PC-9 (cell line): Measurements from ENCODE around the gene GJB4. TPM values are rescaled to one million over a fixed set of nuclear protein-coding genes. Genes with fewer than 3 reads are reported as not detected.
"Not testable (repeated sequence)": the region's sequence is repeated elsewhere in the genome, so short reads cannot be mapped to it uniquely, and the experiment has no call there.

Experiments used
- BruUV-seq: library from RNA; stranded (reverse); fragments of 400-500 nt; replicated peaks from 2 replicates; lab custom pipeline; 2021; lab: Mats Ljungman, UMichigan
- CTCF ChIA-PET: fragments of 300-600 bp; sonication (Branson Sonifier 250); formaldehyde crosslinking; loops from one replicate; lab custom pipeline; 2022; ENCODE audit warnings: antibody characterized with exemption; lab: Charles Lee
- POLR2A ChIA-PET: fragments of 300-600 bp; sonication (Branson Sonifier 250); formaldehyde crosslinking; loops from one replicate; lab custom pipeline; 2022; ENCODE audit warnings: antibody characterized with exemption; ENCODE audit not compliant: unreplicated experiment; lab: Charles Lee
- DNase-seq, 2 experiments: peaks; one replicate each; pipeline versions ENCODE4 v3.0.0 to v3.0.0-alpha.2; 2015 to 2022; ENCODE audit warnings: mixed read lengths in 1 of 2
- H2AFZ ChIP-seq: fragments of 200-600 bp; sonication (generic); 2 replicates; pipeline ENCODE4 v1.8.1; 2017; ENCODE audit warnings: antibody characterized with exemption
- H3F3A ChIP-seq: fragments of 200-600 bp; sonication (generic); 2 replicates; pipeline ENCODE4 v1.8.1; 2017; ENCODE audit warnings: antibody characterized with exemption, mild to moderate bottlenecking, low read depth; ENCODE audit not compliant: insufficient read depth
- H3K27ac ChIP-seq: fragments of 200-600 bp; sonication (generic); 2 replicates; pipeline ENCODE4 v1.6.1; 2016; ENCODE audit warnings: mixed run types
- H3K27me3 ChIP-seq: fragments of 200-600 bp; sonication (generic); 2 replicates; pipeline ENCODE4 v1.6.1; 2016; ENCODE audit warnings: low read depth, mixed run types; ENCODE audit not compliant: insufficient read depth
- H3K36me3 ChIP-seq: fragments of 200-600 bp; sonication (generic); 2 replicates; pipeline ENCODE4 v1.6.1; 2016; ENCODE audit warnings: low read depth, mixed run types
- H3K4me1 ChIP-seq: fragments of 200-600 bp; sonication (generic); replicated peaks from 2 replicates; pipeline ENCODE4 v1.6.1; 2016; ENCODE audit warnings: mixed run types; ENCODE audit not compliant: insufficient read depth
- H3K4me2 ChIP-seq: fragments of 200-600 bp; sonication (generic); 2 replicates; pipeline ENCODE4 v1.6.1; 2017; ENCODE audit warnings: mixed run types
- H3K4me3 ChIP-seq: fragments of 200-600 bp; sonication (generic); 2 replicates; pipeline ENCODE4 v1.6.1; 2016; ENCODE audit warnings: mixed run types
- H3K79me2 ChIP-seq: fragments of 200-600 bp; sonication (generic); 2 replicates; pipeline ENCODE4 v1.6.1; 2017; ENCODE audit warnings: low read depth, mixed run types
- H3K9me2 ChIP-seq: fragments of 200-600 bp; sonication (generic); 2 replicates; pipeline ENCODE4 v1.8.1; 2017; ENCODE audit warnings: mild to moderate bottlenecking; ENCODE audit not compliant: insufficient read depth
- H3K9me3 ChIP-seq: fragments of 200-600 bp; sonication (generic); 2 replicates; pipeline ENCODE4 v1.8.1; 2016; ENCODE audit warnings: low read depth; ENCODE audit not compliant: insufficient read depth
- H4K20me1 ChIP-seq: fragments of 200-600 bp; sonication (generic); 2 replicates; pipeline ENCODE4 v1.8.1; 2017; ENCODE audit not compliant: insufficient read depth
- EZH2 ChIP-seq: fragments of 200-600 bp; sonication (generic); IDR thresholded peaks from 2 replicates; pipeline ENCODE4 v1.8.0; 2017; ENCODE audit warnings: antibody characterized with exemption, low read depth
- intact Hi-C: fragments of 100-400 bp; cut with micrococcal nuclease; formaldehyde crosslinking; loops from one replicate; pipeline ENCODE4 v1.10.0; 2022; ENCODE audit not compliant: unreplicated experiment
- total RNA-seq: library from RNA; stranded (reverse); gene quantifications from 2 replicates; pipeline ENCODE4 v1.2.3, GENCODE V29; 2021
- TF ChIP-seq, protein P1 (sequence below): fragments of 200-600 bp; sonication (generic); conservative IDR thresholded peaks from 2 replicates; pipeline ENCODE4 v1.6.1; 2017; ENCODE audit warnings: mixed run types, antibody characterized with exemption, mild to moderate bottlenecking, moderate library complexity

Gene GJB4
- total RNA-seq, 1 experiment from 2014 or later = 5.8 TPM

DNA sequence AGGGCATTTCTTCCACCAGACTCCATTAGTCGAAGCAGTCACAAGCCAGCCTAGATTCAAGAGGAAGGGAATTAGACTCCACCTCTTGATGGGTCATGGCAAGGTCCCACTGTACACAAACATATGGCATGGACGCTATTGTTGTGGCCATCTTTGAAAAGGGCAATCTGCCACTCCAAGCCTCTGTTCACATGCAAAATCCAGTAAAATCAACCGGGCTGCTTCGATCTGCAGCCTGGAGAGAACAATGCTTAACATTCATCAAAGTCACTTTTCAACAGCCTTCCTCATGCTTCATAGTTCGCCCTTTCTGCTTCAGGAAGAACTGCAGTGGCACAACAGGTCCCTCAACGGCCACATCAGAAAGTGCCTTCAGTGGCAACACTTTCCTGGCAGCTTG, 32.7 kb upstream of the GJB4 start:
- peaks cover 59% of the 10 kb centered on the region for H3K27me3 ChIP-seq
- H3K9me2 ChIP-seq = no peaks in the 10 kb centered on the region
- no peaks in the 10 kb centered on the region for H3K36me3 ChIP-seq
- intact Hi-C loops = no loop called here
- H3F3A ChIP-seq = no peaks in the 10 kb centered on the region
- BruUV-seq = no TSS peak
- H2AFZ ChIP-seq = no peak overlapping the region
- DNase-seq = no peak
- no peak overlapping the region for H3K27ac ChIP-seq
- no peaks in the 10 kb centered on the region for H3K9me3 ChIP-seq
- no peak for TF ChIP-seq EZH2
- TF ChIP-seq, protein P1, sequence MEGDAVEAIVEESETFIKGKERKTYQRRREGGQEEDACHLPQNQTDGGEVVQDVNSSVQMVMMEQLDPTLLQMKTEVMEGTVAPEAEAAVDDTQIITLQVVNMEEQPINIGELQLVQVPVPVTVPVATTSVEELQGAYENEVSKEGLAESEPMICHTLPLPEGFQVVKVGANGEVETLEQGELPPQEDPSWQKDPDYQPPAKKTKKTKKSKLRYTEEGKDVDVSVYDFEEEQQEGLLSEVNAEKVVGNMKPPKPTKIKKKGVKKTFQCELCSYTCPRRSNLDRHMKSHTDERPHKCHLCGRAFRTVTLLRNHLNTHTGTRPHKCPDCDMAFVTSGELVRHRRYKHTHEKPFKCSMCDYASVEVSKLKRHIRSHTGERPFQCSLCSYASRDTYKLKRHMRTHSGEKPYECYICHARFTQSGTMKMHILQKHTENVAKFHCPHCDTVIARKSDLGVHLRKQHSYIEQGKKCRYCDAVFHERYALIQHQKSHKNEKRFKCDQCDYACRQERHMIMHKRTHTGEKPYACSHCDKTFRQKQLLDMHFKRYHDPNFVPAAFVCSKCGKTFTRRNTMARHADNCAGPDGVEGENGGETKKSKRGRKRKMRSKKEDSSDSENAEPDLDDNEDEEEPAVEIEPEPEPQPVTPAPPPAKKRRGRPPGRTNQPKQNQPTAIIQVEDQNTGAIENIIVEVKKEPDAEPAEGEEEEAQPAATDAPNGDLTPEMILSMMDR = no peak
- no peak overlapping the region for H3K4me2 ChIP-seq
- ChIA-PET CTCF (no interaction called here), POLR2A (no interaction called here)
- no peaks in the 10 kb centered on the region for H3K79me2 ChIP-seq
- no peak overlapping the region for H3K4me3 ChIP-seq
- no peaks in the 10 kb centered on the region for H4K20me1 ChIP-seq
- no peaks in the 10 kb centered on the region for H3K4me1 ChIP-seq

DNA sequence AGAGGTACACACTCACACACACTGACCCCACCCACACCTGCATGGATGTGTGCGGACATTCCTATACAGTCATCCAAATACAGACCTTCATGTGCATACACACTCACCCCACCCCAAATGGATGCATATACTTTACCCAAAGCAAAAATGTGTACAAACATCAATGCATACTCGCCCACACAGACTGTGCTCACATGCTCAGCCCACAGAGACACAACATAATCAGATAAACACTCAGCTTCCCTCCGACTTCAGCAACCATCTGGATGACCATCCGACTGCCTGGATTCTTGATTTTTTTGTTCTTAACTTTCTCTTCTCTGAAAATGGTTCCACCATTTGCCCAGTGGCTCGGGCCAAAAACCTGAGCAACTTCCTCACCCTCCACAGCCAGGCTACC, 29.1 kb upstream of the GJB4 start:
- intact Hi-C loops = no loop called here
- no peak overlapping the region for H2AFZ ChIP-seq
- TF ChIP-seq, protein P1 = no peak
- no peak for TF ChIP-seq EZH2
- CTCF ChIA-PET = no interaction called here
- no peak for DNase-seq
- no peaks in the 10 kb centered on the region for H3K79me2 ChIP-seq
- H3K9me2 ChIP-seq = no peaks in the 10 kb centered on the region
- no TSS peak for BruUV-seq
- no peak overlapping the region for H3K4me2 ChIP-seq
- H3K9me3 ChIP-seq = no peaks in the 10 kb centered on the region
- peaks cover 65% of the 10 kb centered on the region for H3K27me3 ChIP-seq
- POLR2A ChIA-PET = no interaction called here
- H4K20me1 ChIP-seq = no peaks in the 10 kb centered on the region
- H3K27ac ChIP-seq = no peak overlapping the region
- no peak overlapping the region for H3K4me3 ChIP-seq
- no peaks in the 10 kb centered on the region for H3K4me1 ChIP-seq
- H3K36me3 ChIP-seq = no peaks in the 10 kb centered on the region
- no peaks in the 10 kb centered on the region for H3F3A ChIP-seq

DNA sequence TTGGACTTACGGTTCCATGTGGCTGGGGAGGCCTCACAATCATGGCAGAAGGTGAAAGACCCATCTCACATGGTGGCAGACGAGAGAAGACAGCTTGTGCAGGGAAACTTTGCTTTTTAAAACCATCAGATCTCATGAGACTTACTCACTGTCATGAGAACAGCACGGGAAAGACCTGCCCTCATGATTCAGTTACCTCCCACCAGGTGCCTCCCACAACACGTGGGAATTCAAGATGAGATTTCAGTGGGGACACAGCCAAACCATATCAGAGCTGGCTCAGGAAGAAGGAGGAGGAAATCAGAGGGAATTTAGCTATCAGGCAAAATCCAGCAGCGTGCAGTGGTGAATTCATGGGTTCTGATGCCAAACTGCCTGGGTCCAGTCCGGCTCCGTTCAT, 26.7 kb upstream of the GJB4 start:
- peaks cover 44% of the 10 kb centered on the region for H3K27me3 ChIP-seq
- BruUV-seq, H3K4me2 ChIP-seq, H3K4me1 ChIP-seq, H3K27ac ChIP-seq, H3K36me3 ChIP-seq, H3K9me2 ChIP-seq, POLR2A ChIA-PET, H3K4me3 ChIP-seq, H2AFZ ChIP-seq, H3K79me2 ChIP-seq, H3F3A ChIP-seq, H3K9me3 ChIP-seq, DNase-seq, intact Hi-C loops, H4K20me1 ChIP-seq, CTCF ChIA-PET: not testable (repeated sequence)

DNA sequence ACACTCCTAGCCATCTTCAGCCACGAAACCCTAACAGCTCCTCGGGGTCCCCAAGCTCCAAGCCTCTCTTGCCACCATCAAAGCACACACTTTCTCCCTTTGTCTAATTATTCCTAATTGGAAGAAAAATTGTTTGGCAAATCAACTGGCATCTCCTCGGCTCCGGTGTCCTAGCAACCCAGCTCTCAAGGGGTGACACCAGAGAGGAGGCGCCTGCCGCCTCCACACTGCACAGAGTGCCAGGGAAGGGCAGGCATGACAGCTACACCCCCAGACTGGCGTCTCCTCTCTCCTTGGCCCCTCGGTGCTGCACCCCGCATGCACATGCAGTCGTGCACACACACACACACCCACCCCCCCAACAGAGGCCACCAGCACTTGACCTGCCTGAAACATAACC, 22.8 kb upstream of the GJB4 start:
- no peak for TF ChIP-seq EZH2
- TF ChIP-seq, protein P1 = no peak
- H2AFZ ChIP-seq = no peak overlapping the region
- no peaks in the 10 kb centered on the region for H3K79me2 ChIP-seq
- H3K4me1 ChIP-seq = no peaks in the 10 kb centered on the region
- no peaks in the 10 kb centered on the region for H3K36me3 ChIP-seq
- DNase-seq = no peak
- BruUV-seq = no TSS peak
- H3F3A ChIP-seq = no peaks in the 10 kb centered on the region
- H3K4me2 ChIP-seq = no peak overlapping the region
- intact Hi-C loops = no loop called here
- H3K9me3 ChIP-seq = no peaks in the 10 kb centered on the region
- no peak overlapping the region for H3K27ac ChIP-seq
- H4K20me1 ChIP-seq = no peaks in the 10 kb centered on the region
- no peaks in the 10 kb centered on the region for H3K9me2 ChIP-seq
- H3K27me3 ChIP-seq = peaks cover 25% of the 10 kb centered on the region
- no peak overlapping the region for H3K4me3 ChIP-seq
- ChIA-PET CTCF (interaction anchor here (0.6 kb wide), 1 partner anchor 249 kb away, joined by 4 read pairs; the partner anchor contains the start of gene TMEM35B), POLR2A (interaction anchor here (0.6 kb wide), 2 partner anchors 13 to 1068 kb away, joined by 4 to 7 read pairs; no protein-coding TSS in a partner anchor)

DNA sequence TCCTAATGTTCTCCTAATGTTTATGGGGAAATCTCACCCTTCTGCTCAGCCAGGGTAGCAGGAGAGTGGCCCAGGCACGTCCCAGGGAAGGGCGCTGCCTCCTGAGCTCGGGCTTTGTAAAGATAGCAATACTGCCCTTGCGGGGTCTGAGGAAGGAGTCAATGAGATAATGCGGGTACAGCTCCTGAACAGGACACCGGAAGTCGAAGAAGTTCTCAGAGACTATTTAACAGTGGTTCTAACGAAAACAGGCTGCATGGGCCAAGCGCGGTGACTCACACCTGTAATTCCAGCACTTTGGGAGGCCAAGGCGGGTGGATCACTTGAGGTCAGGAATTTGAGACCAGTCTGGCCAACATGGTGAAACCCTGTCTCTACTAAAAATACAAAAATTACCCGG, 22.3 kb upstream of the GJB4 start:
- H3K9me3 ChIP-seq, H3K79me2 ChIP-seq, intact Hi-C loops, H3K4me3 ChIP-seq, H2AFZ ChIP-seq, H3K27ac ChIP-seq, H3F3A ChIP-seq, H3K36me3 ChIP-seq, DNase-seq, H3K4me1 ChIP-seq, H3K4me2 ChIP-seq, H3K9me2 ChIP-seq, H4K20me1 ChIP-seq, CTCF ChIA-PET, BruUV-seq: not testable (repeated sequence)
- H3K27me3 ChIP-seq = peaks cover 25% of the 10 kb centered on the region
- POLR2A ChIA-PET = interaction anchor here (0.6 kb wide), 1 partner anchor 14 kb away, joined by 7 read pairs; no protein-coding TSS in a partner anchor
